ENCODE data around the gene PIP5K1C. TPM values are rescaled to one million over a fixed set of nuclear protein-coding genes. Genes with fewer than 3 reads are reported as not detected.

PIP5K1C gene
- total and polyA plus RNA-seq, 2 donors (not counting 1 experiment from before 2014, with no cell fraction given): 10.4 to 46.7 TPM

GRCh38 chr19:3625996-3626472 is 74.2 kb downstream of the PIP5K1C start:
- H3K4me1 ChIP-seq (ENCODE audit: control insufficient read depth in 2 of 2, insufficient read depth in 2 of 2, low read length in 2 of 2): peaks cover 17 to 21% of the 10 kb centered on the region in 2 donors
- H3K27me3 Mint-ChIP-seq: no peaks in the 10 kb centered on the region
- no peaks in the 10 kb centered on the region for H3K27me3 ChIP-seq (replicated peaks in 1 of 4; ENCODE audit: control extremely low read depth in 1 of 4, control insufficient read depth in 3 of 4, insufficient read depth in 4 of 4, low read length in 3 of 4)
- ChIA-PET CTCF (no interaction called here), POLR2A (no interaction called here)
- peaks cover 49% of the 10 kb centered on the region for H3K79me2 ChIP-seq (ENCODE audit: control insufficient read depth, insufficient read depth, low read length)
- no peaks in the 10 kb centered on the region for H3K9me3 Mint-ChIP-seq (ENCODE audit: insufficient read depth)
- intact Hi-C loops (cut with micrococcal nuclease): loop anchor here (2.0 kb wide), 2 partner anchors 81 to 125 kb away; partner anchors contain the start of gene DOHH
- H3K4me1 Mint-ChIP-seq: peaks cover 26% of the 10 kb centered on the region
- H3K9me3 ChIP-seq (ENCODE audit: control extremely low read depth in 1 of 3, control insufficient read depth in 2 of 3, insufficient read depth in 1 of 3, low read length in 2 of 3): no peaks in the 10 kb centered on the region
- no peak for ATAC-seq (ENCODE audit: low read depth)
- peak overlapping the region; percentile 70 to 98 (median 76) for H3K4me3 ChIP-seq (ENCODE audit: control extremely low read depth in 1 of 5, extremely low read depth in 1 of 5, insufficient read depth in 1 of 5, low read depth in 2 of 5, low read length in 4 of 5)
- H3K4me2 ChIP-seq (replicated peaks; ENCODE audit: low read depth, low read length, poor library complexity, severe bottlenecking): peak overlapping the region; percentile 86
- H3K9ac ChIP-seq (ENCODE audit: low read length): peak overlapping the region; percentile 87
- DNase-seq: no peak
- H3K27ac ChIP-seq (ENCODE audit: low read length in 2 of 2): peak overlapping the region in 1 of 2 donors; percentile 98
- H4K20me1 ChIP-seq (ENCODE audit: control insufficient read depth, insufficient read depth, low read length, poor library complexity, severe bottlenecking): peaks cover 47% of the 10 kb centered on the region
- peak overlapping the region; percentile 100 for H3K27ac Mint-ChIP-seq
- H3K4me3 Mint-ChIP-seq: peak overlapping the region; percentile 96
- H2AFZ ChIP-seq (ENCODE audit: insufficient read depth, low read depth, low read length, poor library complexity, severe bottlenecking): peak overlapping the region; percentile 96
- H3K36me3 ChIP-seq (replicated peaks in 1 of 2; ENCODE audit: control extremely low read depth in 1 of 2, control insufficient read depth in 1 of 2, extremely low read depth in 1 of 2, insufficient read depth in 2 of 2, low read length in 1 of 2): peaks cover 0 to 15% of the 10 kb centered on the region in 2 experiments
- TF ChIP-seq CTCF (IDR thresholded peaks at IDR 0.05) (no peak), EZH2 (IDR thresholded peaks at IDR 0.05; ENCODE audit: borderline replicate concordance, insufficient read depth, low read depth, low read length, poor library complexity, severe bottlenecking) (no peak)
- WGBS (ENCODE audit: insufficient coverage): 5% methylated on average over 21 of the region's 21 CpGs

- 98% methylated on average over 34 of the region's 34 CpGs for WGBS (ENCODE audit: insufficient coverage)
- CTCF ChIA-PET: interaction anchor here (1.3 kb wide), 1 partner anchor 79 kb away, joined by 3 read pairs; no protein-coding TSS in a partner anchor
Measured at GRCh38 chr19:3623716-3624115, 76.6 kb downstream of the PIP5K1C start.

More at GRCh38 chr19:3623716-3624115, 76.6 kb downstream of the PIP5K1C start:
- POLR2A ChIA-PET: no interaction called here
- H3K27ac Mint-ChIP-seq: no peak overlapping the region
- H3K4me1 Mint-ChIP-seq: peaks cover 26% of the 10 kb centered on the region
- DNase-seq (no peak), ATAC-seq (ENCODE audit: low read depth) (no peak)
- Histone ChIP-seq H4K20me1 (ENCODE audit: control insufficient read depth, insufficient read depth, low read length, poor library complexity, severe bottlenecking) (peaks cover 61% of the 10 kb centered on the region), H3K79me2 (ENCODE audit: control insufficient read depth, insufficient read depth, low read length) (peaks cover 58% of the 10 kb centered on the region), H3K27me3 (replicated peaks in 1 of 4; ENCODE audit: control extremely low read depth in 1 of 4, control insufficient read depth in 3 of 4, insufficient read depth in 4 of 4, low read length in 3 of 4) (no peaks in the 10 kb centered on the region), H3K4me1 (ENCODE audit: control insufficient read depth in 2 of 2, insufficient read depth in 2 of 2, low read length in 2 of 2) (peaks cover 17 to 21% of the 10 kb centered on the region in 2 donors), H2AFZ (ENCODE audit: insufficient read depth, low read depth, low read length, poor library complexity, severe bottlenecking) (no peak overlapping the region), H3K36me3 (replicated peaks in 1 of 2; ENCODE audit: control extremely low read depth in 1 of 2, control insufficient read depth in 1 of 2, extremely low read depth in 1 of 2, insufficient read depth in 2 of 2, low read length in 1 of 2) (peaks cover 0 to 26% of the 10 kb centered on the region in 2 experiments), H3K9ac (ENCODE audit: low read length) (no peak overlapping the region), H3K27ac (ENCODE audit: low read length in 2 of 2) (no peak overlapping the region), H3K9me3 (ENCODE audit: control extremely low read depth in 1 of 3, control insufficient read depth in 2 of 3, insufficient read depth in 1 of 3, low read length in 2 of 3) (no peaks in the 10 kb centered on the region), H3K4me2 (replicated peaks; ENCODE audit: low read depth, low read length, poor library complexity, severe bottlenecking) (no peak overlapping the region), H3K4me3 (ENCODE audit: control extremely low read depth in 1 of 5, extremely low read depth in 1 of 5, insufficient read depth in 1 of 5, low read depth in 2 of 5, low read length in 4 of 5) (no peak overlapping the region)
- H3K9me3 Mint-ChIP-seq (ENCODE audit: insufficient read depth): no peaks in the 10 kb centered on the region
- TF ChIP-seq EZH2 (IDR thresholded peaks at IDR 0.05; ENCODE audit: borderline replicate concordance, insufficient read depth, low read depth, low read length, poor library complexity, severe bottlenecking) (no peak), CTCF (IDR thresholded peaks at IDR 0.05) (no peak)
- intact Hi-C loops (cut with micrococcal nuclease): no loop called here
- H3K27me3 Mint-ChIP-seq: no peaks in the 10 kb centered on the region
- H3K4me3 Mint-ChIP-seq: no peak overlapping the region

All from B cell (primary cell).